ENCODE results near the gene RABL6. TPM values are rescaled to one million over a fixed set of nuclear protein-coding genes. Genes with fewer than 3 reads are reported as not detected.

Gene RABL6
- total and polyA plus RNA-seq, 3 donors from 2014 or later: 69.1 to 103 (median 95.1) TPM

DNA sequence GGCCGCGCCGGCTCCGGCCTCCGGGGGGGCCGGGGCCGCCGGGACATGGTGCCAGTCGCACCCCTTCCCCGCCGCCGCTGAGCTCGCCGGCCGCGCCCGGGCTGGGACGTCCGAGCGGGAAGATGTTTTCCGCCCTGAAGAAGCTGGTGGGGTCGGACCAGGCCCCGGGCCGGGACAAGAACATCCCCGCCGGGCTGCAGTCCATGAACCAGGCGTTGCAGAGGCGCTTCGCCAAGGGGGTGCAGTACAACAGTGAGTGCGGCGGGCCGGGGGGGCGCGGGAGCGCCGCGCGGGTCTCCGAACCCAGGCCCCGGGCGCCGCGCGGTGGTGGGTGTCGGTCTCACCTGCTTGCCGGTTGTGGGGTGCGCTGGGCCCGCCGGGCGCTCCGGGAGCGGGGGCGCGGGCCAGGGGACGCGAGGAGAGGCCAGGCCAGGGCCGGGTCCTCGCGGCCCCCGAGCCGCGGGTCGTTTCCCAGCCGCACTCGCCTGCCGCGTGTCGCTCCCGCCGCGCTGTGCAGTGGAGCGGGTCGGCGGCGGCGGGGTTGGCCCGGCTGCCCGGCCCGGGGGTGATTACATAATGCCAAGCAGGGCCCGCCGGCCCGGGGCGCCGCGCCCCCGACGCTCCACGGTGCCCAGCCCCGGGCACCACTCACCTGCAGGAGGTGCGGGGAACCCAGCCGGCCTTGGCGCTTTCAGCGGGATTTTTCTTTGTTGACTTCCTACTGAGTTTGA, 492 bp downstream of the RABL6 start:
- 0% methylated on average over 21 to 57 of the region's 93 CpGs for WGBS, 2 donors
- no peaks in the 10 kb centered on the region for H3K9me3 ChIP-seq
- DNase-seq: peak; percentile 56
- no peaks in the 10 kb centered on the region for H3K27me3 ChIP-seq
- peaks cover 12% of the 10 kb centered on the region for H3K4me1 ChIP-seq
- H3K27ac ChIP-seq: peak overlapping the region; percentile 70 to 88
- no peaks in the 10 kb centered on the region for H3K36me3 ChIP-seq (ENCODE audit: low read depth, missing control alignments)
- H3K4me3 ChIP-seq: peak overlapping the region; percentile 75 to 94
- no peak for TF ChIP-seq POLR2A (IDR thresholded peaks at IDR 0.05)
- TF ChIP-seq, protein P1, sequence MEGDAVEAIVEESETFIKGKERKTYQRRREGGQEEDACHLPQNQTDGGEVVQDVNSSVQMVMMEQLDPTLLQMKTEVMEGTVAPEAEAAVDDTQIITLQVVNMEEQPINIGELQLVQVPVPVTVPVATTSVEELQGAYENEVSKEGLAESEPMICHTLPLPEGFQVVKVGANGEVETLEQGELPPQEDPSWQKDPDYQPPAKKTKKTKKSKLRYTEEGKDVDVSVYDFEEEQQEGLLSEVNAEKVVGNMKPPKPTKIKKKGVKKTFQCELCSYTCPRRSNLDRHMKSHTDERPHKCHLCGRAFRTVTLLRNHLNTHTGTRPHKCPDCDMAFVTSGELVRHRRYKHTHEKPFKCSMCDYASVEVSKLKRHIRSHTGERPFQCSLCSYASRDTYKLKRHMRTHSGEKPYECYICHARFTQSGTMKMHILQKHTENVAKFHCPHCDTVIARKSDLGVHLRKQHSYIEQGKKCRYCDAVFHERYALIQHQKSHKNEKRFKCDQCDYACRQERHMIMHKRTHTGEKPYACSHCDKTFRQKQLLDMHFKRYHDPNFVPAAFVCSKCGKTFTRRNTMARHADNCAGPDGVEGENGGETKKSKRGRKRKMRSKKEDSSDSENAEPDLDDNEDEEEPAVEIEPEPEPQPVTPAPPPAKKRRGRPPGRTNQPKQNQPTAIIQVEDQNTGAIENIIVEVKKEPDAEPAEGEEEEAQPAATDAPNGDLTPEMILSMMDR (IDR thresholded peaks at IDR 0.05): no peak
- intact Hi-C loops (cut with DNase I; ENCODE audit: low total_unique reads): loop anchor here (5.0 kb wide), 1 partner anchor 134 kb away; the partner anchor contains the start of gene FBXW5

DNA sequence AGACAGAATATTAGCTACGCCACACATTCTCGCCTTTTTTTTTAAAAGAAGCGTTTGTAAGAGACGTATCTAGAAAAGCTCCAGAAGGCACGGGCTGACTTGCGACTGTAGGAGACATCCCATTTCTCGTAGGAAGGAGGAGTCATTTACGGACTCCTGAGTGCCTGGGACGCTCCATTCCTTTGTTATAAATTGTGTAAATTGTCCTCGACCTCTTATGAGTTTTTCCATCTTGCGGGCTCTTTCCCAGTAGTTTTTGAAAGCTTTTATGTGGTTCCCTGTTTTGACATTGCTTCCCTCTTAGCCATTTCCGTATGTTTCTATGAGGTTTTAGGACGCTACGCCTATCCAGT, 1.0 kb downstream of the RABL6 start:
- H3K36me3 ChIP-seq (ENCODE audit: low read depth, missing control alignments): no peaks in the 10 kb centered on the region
- 3 to 7% methylated on average over 14 of the region's 14 CpGs for WGBS, 2 donors
- peaks cover 12% of the 10 kb centered on the region for H3K4me1 ChIP-seq
- TF ChIP-seq POLR2A (IDR thresholded peaks at IDR 0.05): no peak
- TF ChIP-seq, protein P1 (IDR thresholded peaks at IDR 0.05): no peak
- DNase-seq: no peak
- peak overlapping the region; percentile 70 to 88 for H3K27ac ChIP-seq
- H3K4me3 ChIP-seq: peak overlapping the region; percentile 75 to 94
- intact Hi-C loops (cut with DNase I; ENCODE audit: low total_unique reads): loop anchor here (5.0 kb wide), 1 partner anchor 134 kb away; the partner anchor contains the start of gene FBXW5
- H3K27me3 ChIP-seq: no peaks in the 10 kb centered on the region
- no peaks in the 10 kb centered on the region for H3K9me3 ChIP-seq

DNA sequence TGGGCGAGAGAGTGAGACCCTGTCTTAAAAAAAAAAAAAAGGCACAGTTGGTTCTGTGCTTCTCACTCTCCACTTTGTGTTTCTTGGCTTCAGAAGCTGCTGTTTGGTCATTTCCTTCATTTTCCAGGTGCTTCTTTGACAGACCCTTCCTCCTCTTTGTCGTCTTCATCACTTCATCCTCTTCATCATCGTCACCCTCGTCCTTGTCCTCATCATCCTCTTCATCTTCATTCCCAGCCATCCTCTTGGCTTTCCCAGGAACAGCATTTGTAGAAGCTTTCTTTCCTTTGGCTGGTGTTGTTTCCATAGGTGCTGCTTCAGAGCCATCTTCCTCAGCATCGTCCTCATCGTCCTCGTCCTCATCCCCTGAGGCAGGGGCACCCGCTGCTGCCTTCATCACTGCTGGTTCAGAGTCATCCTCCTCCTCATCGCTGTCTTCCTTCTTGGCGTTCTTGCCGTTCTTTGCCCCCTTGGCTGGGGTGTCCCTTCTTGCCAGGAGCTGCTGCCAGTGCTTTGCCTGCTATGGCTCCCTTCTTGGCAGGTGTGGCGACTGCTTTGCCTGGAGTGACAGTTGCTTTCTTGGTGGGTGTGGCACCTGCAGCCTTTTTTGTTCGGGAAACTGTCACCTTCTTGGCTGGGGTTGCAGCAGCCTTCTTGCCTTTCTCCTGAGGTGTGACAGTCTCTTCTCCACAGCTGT, 7.1 kb downstream of the RABL6 start:
- DNase-seq: no peak
- Histone ChIP-seq H3K4me1 (no peaks in the 10 kb centered on the region), H3K4me3 (no peak overlapping the region), H3K27me3 (no peaks in the 10 kb centered on the region), H3K9me3 (no peaks in the 10 kb centered on the region), H3K36me3 (ENCODE audit: low read depth, missing control alignments) (no peaks in the 10 kb centered on the region), H3K27ac (no peak overlapping the region)
- intact Hi-C loops (cut with DNase I; ENCODE audit: low total_unique reads): no loop called here
- WGBS, 2 donors: 96 to 98% methylated on average over 13 of the region's 13 CpGs
- TF ChIP-seq, protein P1 (IDR thresholded peaks at IDR 0.05): no peak
- no peak for TF ChIP-seq POLR2A (IDR thresholded peaks at IDR 0.05)

DNA sequence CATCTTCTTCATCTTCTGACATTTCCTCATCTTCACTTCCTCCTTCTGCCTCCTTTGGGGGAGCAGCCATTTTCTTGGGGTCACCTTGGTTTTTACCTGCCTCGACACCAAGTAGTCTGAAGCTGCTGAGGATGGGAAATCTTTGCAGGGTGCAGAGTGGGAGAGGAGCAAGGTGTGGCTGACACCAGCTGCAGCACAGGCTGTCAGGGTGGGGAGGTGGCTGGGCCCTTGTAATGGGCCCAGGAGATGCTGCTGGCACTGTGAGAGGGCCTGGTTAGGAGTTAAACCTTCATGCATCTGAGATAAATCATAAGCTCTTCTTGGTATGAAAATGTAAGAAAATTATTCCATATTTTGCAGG, 7.7 kb downstream of the RABL6 start:
- Histone ChIP-seq H3K36me3 (ENCODE audit: low read depth, missing control alignments) (no peaks in the 10 kb centered on the region), H3K4me1 (no peaks in the 10 kb centered on the region), H3K27ac (no peak overlapping the region), H3K4me3 (no peak overlapping the region), H3K27me3 (no peaks in the 10 kb centered on the region), H3K9me3 (no peaks in the 10 kb centered on the region)
- no peak for DNase-seq
- 0% methylated on average over 1 of the region's 1 CpG for WGBS, 2 donors
- TF ChIP-seq, protein P1 (IDR thresholded peaks at IDR 0.05): no peak
- no peak for TF ChIP-seq POLR2A (IDR thresholded peaks at IDR 0.05)
- intact Hi-C loops (cut with DNase I; ENCODE audit: low total_unique reads): no loop called here
